Parathyroid adenoma (tissue), 2 donors: ENCODE data around the gene KLHDC8B.
A peak's percentile ranks its signal among the peaks of the same experiment; 100 is the strongest.

Source experiments
- H2AFZ ChIP-seq: fragments of 300-600 bp; sonication (generic); one replicate; pipeline ENCODE4 v1.7.0; 2017; ENCODE audit warnings: antibody characterized with exemption, mild to moderate bottlenecking
- H3K27ac ChIP-seq: fragments of 300-600 bp; sonication (generic); one replicate; pipeline ENCODE4 v1.7.0; 2017
- H3K27me3 ChIP-seq: fragments of 300-600 bp; sonication (generic); one replicate; pipeline ENCODE4 v1.7.0; 2017; ENCODE audit warnings: low read length; ENCODE audit not compliant: control insufficient read depth, insufficient read depth
- H3K36me3 ChIP-seq: fragments of 300-600 bp; sonication (generic); one replicate; pipeline ENCODE4 v1.7.0; 2017; ENCODE audit warnings: low read length; ENCODE audit not compliant: control insufficient read depth, insufficient read depth
- H3K4me1 ChIP-seq: fragments of 300-600 bp; sonication (generic); one replicate; pipeline ENCODE4 v1.7.0; 2017; ENCODE audit warnings: control low read depth
- H3K4me2 ChIP-seq: fragments of 300-600 bp; sonication (generic); one replicate; pipeline ENCODE4 v1.7.0; 2017; ENCODE audit warnings: low read length
- H3K4me3 ChIP-seq: fragments of 300-600 bp; sonication (generic); one replicate; pipeline ENCODE4 v1.7.0; 2017; ENCODE audit warnings: low read depth, low read length
- H3K79me2 ChIP-seq: fragments of 300-600 bp; sonication (generic); one replicate; pipeline ENCODE4 v1.7.0; 2017; ENCODE audit warnings: control low read depth
- H3K9ac ChIP-seq: fragments of 300-600 bp; sonication (generic); one replicate; pipeline ENCODE4 v1.7.0; 2017; ENCODE audit warnings: mild to moderate bottlenecking
- H3K9me3 ChIP-seq: fragments of 300-600 bp; sonication (generic); one replicate; pipeline ENCODE4 v1.7.0; 2017; ENCODE audit warnings: low read length; ENCODE audit not compliant: control insufficient read depth
- CTCF ChIP-seq: fragments of 300-600 bp; sonication (generic); IDR thresholded peaks from one replicate; pipeline ENCODE4 v1.7.0; 2017; ENCODE audit warnings: antibody characterized with exemption, mild to moderate bottlenecking
- donor health status: primary hyperparathyroidism.

The KLHDC8B gene

GRCh38 chr3:49165771-49166751 is 5.3 kb upstream of the KLHDC8B start, which contains the start of gene CCDC71:
CCDC71 (minus strand) TSS chr3:49166331; CDS start chr3:49164208, 2,123 bp downstream.
- Histone ChIP-seq H3K9ac (no peak within 1 kb of the TSS), H3K4me2 (peak within 1 kb of the TSS; percentile 89), H2AFZ (peak within 1 kb of the TSS; percentile 99), H3K9me3 (no peaks in the 10 kb centered on the region), H3K27ac (peak within 1 kb of the TSS; percentile 83), H3K4me1 (peaks cover 10% of the 10 kb centered on the region), H3K27me3 (no peaks in the 10 kb centered on the region), H3K4me3 (peak within 1 kb of the TSS; percentile 67), H3K36me3 (no peaks in the 10 kb centered on the region), H3K79me2 (peaks cover 4% of the 10 kb centered on the region)
- TF ChIP-seq CTCF = no peak

DNA sequence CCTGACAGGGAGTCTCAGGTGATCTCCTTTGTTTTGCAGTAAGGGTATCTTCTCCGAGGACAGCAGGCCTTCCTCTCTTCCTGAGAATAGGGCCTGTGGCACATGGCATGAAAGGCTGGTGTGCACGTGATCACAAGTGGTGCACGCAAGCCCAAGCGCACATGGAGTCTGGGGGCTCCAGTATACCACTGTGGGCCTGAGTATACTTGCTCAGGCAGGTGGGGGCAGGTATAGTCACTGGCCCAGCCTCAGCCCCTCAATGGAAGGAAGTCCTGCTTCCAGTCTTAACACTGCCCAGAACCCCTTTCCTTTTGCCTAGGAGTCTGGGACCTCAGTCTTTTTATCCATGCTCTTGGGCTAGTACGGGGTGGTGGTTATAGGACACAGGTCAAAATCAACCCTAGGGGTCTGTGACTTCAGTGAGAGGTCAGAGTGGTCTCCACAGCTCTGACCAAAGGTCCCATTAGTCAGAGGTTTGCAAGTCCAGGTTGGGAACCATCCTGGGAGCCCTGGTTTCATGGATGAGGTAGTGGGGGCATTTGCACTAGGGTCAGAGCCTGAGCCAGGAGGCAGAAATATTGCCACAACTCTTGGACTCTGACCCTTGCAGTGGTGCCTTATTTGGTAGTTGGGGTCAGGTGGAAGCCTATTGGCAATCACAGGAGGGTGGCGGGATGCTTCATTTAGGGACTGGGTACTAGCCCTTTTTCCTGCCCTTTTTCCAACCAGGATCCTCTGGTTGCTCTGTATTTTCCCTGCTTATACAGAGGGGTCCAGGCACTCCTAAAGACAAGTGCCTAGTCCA is 4.4 kb upstream of the KLHDC8B start:
- Histone ChIP-seq H3K79me2 (peaks cover 4% of the 10 kb centered on the region), H3K9ac (no peak overlapping the region), H3K4me2 (peak overlapping the region; percentile 87), H3K4me1 (peaks cover 10% of the 10 kb centered on the region), H3K27me3 (no peaks in the 10 kb centered on the region), H3K4me3 (peak overlapping the region; percentile 67), H2AFZ (peak overlapping the region; percentile 99), H3K9me3 (no peaks in the 10 kb centered on the region), H3K27ac (peak overlapping the region; percentile 83), H3K36me3 (no peaks in the 10 kb centered on the region)
- TF ChIP-seq CTCF = no peak

DNA sequence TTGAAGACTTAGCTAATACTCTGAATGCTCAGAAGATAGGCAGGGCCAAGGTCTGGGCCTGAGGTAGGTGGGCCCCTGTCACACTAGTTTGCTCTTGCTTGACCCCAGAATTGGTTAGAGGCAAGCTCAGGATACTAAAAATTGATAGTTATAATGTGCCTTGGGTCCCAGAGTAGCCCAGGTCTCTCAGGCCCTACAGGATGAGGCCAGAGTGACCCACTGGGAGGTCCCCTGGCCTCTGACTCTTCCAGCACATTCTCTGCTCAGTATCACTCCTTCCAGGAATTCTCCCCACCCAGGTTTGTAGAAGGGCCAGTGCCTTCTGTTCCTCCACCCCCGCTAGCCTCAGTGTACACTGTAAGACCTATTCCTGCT is 667 bp upstream of the KLHDC8B start:
- Histone ChIP-seq H3K36me3 (no peaks in the 10 kb centered on the region), H3K27ac (peak overlapping the region; percentile 68), H3K4me1 (peaks cover 21% of the 10 kb centered on the region), H3K4me2 (peak overlapping the region; percentile 97), H3K9me3 (no peaks in the 10 kb centered on the region), H3K79me2 (peaks cover 4% of the 10 kb centered on the region), H3K27me3 (no peaks in the 10 kb centered on the region), H2AFZ (peak overlapping the region; percentile 90), H3K4me3 (peak overlapping the region; percentile 76), H3K9ac (peak overlapping the region; percentile 56)
- TF ChIP-seq CTCF = no peak

DNA sequence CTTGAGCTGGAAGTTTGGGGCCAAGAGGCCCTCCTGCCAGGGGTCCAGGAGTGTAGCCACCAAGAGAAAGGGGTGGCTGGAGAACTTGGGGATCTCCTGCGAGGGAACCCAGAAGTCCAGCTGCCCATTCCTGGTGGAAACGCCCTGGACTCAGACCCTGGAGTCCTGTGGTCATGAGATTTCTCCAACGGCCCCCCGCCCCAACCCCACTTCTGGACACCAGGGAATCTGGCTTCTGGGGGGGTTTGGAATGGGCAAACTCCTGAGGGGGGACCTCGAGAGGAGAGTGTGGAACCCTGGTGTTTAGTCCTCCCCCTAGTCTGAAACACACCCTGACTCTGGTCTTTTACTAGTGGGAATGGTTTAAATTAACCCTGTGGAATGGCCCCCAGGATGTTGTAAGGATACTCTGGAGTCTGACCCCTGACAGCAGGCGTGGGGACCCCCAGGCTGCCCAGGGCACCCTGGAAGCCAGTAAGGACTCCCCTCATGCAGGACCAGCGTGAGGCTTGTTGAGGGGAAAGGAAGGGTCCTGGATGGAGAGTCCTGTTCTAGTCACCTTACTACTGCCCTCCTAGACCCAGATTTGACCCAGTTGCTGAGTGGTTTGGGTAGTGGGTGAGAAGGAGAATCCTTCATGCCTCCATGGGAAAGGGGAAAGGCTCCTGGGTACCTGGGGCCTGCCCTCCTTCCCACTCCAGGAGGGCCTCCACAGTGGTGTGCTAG is 540 bp downstream of the KLHDC8B start:
- H3K9me3 ChIP-seq = no peaks in the 10 kb centered on the region
- no peaks in the 10 kb centered on the region for H3K36me3 ChIP-seq
- H3K79me2 ChIP-seq = no peaks in the 10 kb centered on the region
- H3K4me2 ChIP-seq = peak overlapping the region; percentile 97
- TF ChIP-seq CTCF = no peak
- peak overlapping the region; percentile 68 for H3K27ac ChIP-seq
- peak overlapping the region; percentile 56 for H3K9ac ChIP-seq
- H2AFZ ChIP-seq = peak overlapping the region; percentile 90
- peaks cover 17% of the 10 kb centered on the region for H3K4me1 ChIP-seq
- peak overlapping the region; percentile 76 for H3K4me3 ChIP-seq
- no peaks in the 10 kb centered on the region for H3K27me3 ChIP-seq
